Right lung (tissue), 5 donors: ENCODE data around the gene NTN1. TPM values are rescaled to one million over a fixed set of nuclear protein-coding genes. Genes with fewer than 3 reads are reported as not detected.

Experiments used
- DNase-seq, 2 donors: peaks; one replicate each; pipeline ENCODE4 v3.0.0-alpha.2; 2013
- polyA plus RNA-seq, 5 donors: library from polyadenylated mRNA; unstranded; fragments of 120-200 nt; gene quantifications; one replicate each; pipeline versions ENCODE4 v1.2.1 to v1.2.3, GENCODE V29; 2013; ENCODE audit warnings: inconsistent platforms in 1 of 5, low replicate concordance in 1 of 5; ENCODE audit not compliant: insufficient read length in 5 of 5, insufficient read depth in 1 of 5

Gene NTN1
- polyA plus RNA-seq, 5 donors: 6.3 to 16.8 (median 8.4) TPM

DNA sequence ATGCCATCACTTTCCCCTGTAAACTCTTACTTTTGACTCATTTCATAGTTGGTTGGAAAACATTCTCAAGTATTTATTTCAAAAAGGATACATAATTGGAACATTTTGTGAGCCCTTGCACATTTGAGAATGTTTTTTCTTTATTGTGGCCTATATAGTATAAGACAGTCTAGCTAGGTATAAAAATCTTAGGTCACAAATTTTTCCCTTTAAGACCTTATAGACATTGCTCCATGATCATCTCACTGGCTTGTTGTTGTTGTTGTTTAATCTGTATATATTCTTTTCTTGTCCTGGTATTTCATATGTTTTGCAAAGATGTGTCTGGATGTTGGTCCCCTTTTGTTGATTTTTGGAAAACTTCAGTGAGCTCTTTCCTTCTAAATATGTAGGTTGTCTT lies 194.2 kb downstream of the NTN1 start:
- DNase-seq: no peak

DNA sequence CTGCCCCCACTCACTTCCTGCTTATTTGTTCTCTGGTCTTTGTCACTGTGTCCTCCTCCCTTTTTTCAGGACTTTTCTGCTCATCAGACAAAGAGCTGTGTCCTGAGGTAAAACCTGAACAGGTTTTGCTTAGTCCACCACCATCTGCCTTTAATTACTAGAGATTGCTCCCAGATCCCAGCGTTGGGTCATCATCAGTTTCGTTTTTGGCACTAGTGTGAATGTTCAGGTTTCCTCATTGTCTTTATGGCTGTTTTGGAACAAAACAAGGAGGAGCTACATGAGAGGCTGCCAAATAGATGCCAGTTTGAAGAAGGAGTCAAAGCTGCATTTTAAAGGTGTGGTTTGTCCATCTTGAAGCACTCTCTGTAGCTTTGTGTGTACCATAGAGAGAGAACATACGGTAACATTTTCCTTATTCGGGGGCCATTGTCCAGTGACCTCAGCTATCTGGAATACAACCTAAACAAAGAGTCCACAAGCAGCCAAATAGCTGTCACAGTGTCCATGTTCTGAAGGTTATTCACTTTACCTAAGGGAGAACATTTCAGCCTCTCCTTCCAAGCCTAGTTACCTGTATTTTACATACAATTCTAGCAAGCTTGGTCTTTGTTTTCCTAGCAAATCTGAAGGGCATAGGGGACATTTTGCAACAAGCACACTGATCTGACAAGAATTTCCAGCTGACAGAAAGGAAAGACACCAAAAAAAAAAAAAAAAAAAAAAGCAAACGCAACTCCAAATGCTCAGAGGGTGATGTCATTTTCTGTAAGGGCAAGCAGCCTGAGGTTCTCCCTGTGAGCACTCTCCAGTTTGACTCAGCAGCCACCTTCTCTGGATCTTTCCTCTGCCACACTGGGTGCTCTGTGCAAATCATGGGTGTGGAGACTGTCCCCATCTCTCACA lies 196.1 kb downstream of the NTN1 start:
- DNase-seq: no peak

DNA sequence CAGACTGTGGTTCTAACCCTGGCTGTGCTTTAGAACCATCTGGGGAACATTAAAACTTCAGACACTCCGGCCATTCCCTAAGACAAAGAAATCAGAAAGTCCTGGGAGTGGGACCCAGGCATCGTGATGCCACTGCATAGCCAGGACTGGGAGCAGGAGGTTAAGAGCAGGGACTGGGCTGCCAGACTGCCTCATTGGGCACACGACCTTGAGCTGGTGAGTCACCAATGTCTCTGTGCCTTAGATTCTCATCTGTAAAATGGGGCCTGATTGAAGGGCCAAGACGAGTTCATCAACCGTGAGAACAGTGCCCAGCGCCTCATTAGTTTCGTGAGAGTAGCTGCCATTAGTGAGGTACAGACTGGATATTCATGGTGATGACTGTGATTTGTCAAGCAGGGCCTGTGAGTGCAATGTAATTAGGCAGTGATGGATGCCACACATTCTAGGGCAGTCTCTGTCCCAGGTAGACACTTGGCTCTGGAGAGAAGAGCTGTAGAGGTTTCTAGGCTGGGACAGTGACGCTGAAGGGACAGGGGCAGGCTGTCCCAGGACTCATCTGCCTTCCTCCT lies 196.8 kb downstream of the NTN1 start:
- DNase-seq: no peak

DNA sequence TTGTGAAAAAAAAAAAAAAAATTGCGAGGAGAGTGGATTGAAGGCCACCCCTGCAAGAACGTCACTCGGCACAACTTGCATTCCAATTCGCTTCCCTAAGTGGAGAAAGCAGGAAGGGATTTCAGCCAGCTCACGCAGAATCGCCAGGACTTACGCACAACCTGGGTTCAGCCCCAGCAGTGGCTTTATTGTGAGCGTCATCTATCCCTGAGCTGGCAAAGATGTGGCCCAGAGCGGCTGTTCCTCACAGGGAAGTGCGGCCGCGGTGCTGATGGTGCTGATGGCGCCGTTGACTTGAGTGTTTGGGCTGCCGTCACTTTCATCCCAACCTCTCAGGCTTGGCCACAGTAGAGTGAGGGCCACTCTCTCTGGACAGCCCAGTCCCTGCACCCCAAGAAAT lies 197.6 kb downstream of the NTN1 start:
- DNase-seq: no peak

DNA sequence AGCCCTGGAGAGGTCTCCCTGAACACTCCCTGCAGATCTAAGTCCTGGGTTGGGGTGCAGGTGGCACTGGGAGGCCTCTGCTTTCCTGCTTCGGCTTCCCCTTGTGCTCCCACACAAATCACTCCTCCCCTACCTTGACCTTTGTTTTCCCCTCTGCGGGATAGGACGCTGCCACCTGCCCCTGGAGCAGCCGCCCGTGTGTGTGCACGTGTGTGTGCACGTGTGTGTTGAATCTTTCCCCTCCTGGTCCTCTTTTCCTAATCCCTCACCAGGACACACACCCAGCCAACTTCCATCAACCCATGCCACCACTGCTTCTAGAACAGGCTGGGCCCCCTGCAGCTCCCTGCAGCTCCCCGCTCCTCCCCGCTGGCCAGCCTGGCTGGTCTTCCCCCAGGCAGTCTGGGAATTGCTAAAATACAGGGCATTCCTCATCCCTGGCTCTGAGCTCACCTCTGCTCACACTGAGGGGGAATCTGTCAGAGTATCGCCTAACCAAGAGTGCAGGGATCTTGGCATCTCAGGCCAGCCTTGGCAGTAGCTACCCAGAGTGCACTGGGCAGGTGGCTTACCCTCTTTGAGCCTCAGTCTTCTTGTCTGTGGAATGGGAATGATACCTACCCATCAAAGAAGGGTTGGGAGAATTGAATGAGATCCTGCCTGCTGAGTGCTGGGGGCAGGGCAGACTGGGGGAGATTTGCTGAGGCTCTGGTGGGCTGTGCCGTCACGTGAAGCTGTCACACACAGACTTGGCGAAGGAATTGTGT lies 198.5 kb downstream of the NTN1 start:
- DNase-seq: no peak

DNA sequence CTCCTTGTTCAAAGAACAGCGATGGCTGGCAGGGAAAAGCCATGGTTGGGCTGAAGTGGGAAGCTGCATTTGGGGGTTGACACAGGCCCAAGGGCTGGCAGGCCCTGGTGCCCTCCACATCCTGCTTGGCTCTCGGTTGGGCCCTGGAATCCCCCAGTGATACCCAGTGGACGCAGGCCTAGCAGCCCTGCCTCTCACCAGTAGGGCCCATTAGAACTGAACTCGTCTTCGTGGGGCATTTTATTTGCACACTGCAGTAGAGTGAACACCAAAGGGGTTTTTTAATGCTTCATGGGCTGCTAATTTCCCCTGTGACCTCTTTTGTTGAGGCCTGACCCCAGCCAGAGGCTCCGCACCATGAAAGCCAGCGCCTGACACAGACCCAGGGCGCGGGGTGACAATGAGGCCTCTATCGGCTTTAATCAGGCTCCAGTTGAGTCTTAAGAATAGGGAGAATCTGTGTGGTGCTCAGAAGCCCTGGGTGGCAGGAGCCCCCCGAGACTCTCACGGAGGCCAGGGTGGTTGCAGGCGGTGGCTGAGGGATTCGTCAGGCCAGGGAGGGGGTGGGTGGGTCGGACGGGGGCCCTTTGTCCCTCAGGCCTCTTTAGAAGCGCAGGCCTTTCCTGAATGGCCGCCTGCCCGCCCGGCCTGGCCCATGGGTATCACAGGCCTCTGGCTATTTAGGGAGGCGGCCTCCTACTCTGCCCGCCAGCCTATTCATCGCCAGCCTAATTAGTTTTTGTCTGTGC lies 199.3 kb downstream of the NTN1 start:
- no peak for DNase-seq

DNA sequence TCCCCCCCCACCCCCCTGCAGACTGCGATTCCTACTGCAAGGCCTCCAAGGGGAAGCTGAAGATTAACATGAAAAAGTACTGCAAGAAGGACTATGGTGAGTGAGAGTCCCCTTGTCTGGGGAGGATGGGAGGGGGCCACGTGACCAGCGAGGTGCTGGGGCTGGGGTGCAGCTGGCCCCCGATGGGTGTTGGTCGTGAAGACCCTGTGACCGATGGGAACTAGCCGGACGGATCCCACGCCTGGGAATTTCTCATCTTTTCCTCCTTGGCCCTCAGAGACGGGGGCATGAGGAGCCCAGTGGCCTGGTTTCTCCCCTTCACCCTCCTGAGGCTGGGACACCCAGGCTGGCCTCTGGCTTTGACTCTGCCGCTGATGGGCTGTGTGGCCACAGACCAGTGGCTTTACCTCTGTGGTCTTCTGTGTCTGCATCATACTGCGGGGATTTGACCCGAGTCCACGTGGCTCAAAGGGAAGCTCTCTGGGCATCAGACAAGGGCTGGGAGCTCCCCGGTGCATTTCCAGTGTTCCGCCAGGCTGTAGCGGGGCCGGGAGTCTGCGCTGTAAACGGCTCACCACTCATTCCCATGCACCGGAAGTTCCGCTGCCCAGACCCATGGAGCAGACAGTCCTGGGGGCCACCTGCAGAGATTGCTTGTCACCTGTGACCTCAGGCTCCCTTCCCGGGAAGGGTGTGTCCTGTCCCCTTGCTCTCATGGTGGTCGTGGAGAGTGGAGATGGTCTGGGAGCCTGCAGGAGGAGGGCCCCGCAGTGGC lies 200.0 kb downstream of the NTN1 start:
- no peak for DNase-seq

DNA sequence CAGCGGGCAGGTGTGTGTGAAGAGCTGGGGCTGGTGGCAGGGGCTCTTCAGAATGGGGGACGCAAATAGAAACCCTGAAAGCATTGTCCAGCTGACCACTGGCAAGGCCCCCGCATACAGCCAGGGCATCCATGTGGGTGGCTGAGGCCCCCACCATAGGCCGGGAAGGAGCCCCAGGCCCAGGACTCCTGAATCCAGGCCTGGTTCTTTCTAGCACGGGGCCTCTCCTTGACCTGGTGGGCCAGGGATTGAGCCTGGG lies 200.5 kb downstream of the NTN1 start:
- DNase-seq: no peak

DNA sequence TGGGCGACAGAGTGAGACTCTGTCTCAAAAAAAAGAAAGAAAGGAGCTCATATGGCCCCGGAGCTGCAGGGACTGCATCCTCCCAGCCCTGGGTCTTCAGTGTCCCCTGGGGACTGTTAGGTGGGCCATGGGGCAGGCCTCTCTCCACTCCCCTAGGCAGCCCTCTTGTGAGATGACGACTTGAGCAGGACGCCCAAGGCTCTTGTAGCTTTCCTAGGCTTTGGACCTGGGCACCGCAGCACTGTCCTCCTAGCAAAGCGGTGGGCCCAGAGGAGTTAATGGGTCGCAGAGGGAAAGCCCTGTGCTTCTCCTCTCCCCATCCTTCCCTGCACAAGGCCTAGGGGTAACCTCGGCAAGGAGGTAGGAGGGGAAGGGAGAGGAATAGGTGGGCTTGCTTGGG lies 202.2 kb downstream of the NTN1 start:
- DNase-seq: no peak

DNA sequence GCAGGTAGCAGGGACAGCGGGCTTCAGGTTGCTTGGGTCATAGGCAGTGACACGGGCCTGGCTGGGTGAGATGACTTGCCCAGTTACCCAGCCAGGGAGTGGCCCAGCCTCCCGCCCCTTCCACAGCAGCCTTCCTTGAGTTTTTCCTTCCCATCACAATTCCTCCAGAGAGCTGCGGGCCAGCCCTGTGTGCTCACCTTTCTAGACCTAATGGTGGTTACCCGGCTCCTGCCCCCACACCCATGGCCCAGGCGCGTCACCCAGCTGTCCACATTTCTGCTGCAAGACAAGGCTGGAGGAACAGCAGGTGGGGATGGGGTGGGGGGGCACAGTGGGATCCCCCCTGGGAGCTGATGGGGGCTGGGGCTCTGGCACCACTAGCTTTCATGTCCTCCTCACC lies 203.2 kb downstream of the NTN1 start:
- DNase-seq: no peak

DNA sequence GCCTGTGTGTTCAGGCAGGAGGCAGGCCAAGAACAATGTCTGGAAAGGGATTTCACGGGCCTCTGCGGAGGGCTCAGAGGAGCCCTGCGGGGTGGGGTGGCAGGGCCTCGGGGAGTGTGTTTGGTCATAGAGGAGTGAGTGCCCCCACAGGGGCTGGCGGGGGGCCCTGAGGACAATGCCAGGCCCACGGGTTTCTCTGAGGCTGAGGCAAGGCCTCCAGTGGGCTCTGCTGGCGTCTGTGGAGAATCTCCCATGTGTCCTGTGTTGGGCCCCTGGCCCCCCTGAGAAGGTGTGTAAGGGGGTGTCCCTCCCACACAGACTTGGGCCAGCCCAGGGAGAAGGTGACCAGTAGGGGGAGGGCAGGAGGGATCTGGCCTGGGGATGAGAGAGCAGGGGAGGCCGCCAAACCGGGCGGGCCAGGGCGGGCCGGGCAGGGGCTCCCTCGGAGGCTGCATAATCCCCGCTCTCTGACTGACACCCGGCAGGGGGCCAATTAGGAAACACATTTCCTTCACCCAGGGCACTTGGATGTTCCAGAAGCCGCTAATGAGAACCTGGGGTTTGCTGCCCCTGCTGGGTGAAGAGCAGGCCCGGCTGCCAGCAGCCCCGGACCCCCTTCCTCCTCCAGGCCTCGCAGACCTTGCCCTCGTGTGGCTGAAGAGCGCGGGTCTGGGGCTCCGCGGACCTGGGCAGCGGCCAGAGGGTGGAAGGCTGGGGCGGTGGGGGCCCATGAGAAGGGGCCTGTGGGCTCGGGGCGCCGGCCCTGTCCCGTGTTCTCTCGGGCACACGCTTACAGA lies 204.2 kb downstream of the NTN1 start:
- no peak for DNase-seq

DNA sequence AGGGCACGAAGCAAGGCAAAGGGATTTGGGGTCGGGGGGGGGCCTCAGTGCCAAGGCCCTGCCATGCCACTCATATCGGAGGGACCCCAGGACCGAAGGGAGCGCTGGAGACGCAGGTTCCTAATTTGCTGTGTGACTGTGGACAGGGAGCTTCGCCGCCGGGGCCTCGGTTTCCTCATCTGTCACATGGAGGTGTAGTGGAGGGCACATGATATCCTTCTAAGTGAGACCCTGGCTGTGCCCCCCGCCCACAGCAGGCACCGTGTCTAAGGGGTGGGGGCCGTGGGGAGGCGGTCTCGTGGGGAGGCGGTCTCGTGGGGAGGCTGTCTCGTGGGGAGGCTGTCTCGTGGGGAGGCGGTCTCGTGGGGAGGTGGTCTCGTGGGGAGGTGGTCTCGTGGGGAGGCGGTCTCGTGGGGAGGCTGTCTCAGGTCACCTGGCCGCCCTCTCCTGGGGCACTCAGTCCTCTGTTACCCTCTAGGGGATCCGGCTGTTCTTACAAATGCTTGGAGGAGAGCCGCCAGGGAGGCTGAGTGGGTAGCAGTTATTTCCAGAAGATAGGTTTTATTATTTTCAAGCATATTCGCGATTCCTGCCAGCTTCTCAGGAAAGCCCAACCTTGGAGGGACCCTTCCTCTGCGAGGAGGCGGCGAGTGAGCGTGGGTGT lies 205.0 kb downstream of the NTN1 start:
- DNase-seq: no peak

DNA sequence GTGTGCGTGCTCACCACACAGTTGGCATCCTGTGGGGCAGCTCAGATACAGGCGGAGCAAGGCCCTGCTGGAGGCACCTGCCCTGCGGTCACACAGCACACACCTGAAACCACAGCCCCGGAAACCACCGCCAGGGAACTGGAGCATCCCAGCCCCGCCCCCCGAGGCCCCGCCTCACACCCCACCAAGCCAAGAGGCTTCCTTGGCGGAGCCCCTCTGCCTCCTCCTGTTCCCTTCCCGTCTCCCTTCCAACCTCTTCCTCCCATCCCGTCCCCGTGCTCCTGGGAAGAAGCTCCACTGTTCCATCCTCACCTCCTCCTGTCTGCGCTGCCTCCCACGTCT lies 205.5 kb downstream of the NTN1 start:
- no peak for DNase-seq

DNA sequence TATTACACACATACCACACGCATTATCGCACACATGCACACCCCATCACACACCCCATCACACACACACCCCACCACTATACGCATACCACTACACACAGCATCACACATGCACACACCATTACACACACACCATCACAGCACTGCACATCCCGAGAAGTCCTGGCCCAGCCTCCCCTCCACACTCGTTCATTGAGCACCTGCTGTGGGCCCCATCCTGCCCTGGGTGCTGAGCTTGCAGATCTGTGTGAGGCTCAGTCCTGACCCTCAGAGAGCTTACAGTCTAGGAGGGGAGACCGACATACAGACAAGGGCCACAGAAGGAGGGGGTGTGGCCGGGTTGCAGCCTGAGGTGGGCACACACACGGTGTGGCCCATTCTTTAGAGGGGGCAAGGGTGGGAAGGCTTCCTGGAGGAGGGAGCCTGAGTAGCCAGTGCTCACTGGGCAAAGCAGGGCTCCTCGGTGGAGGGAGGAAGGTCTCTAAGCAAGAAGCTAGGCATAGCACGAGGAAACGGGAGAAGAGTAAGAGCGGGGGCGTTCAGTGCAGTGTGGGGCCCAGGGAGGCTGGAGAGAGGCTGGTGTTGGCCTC lies 206.6 kb downstream of the NTN1 start:
- DNase-seq: no peak

DNA sequence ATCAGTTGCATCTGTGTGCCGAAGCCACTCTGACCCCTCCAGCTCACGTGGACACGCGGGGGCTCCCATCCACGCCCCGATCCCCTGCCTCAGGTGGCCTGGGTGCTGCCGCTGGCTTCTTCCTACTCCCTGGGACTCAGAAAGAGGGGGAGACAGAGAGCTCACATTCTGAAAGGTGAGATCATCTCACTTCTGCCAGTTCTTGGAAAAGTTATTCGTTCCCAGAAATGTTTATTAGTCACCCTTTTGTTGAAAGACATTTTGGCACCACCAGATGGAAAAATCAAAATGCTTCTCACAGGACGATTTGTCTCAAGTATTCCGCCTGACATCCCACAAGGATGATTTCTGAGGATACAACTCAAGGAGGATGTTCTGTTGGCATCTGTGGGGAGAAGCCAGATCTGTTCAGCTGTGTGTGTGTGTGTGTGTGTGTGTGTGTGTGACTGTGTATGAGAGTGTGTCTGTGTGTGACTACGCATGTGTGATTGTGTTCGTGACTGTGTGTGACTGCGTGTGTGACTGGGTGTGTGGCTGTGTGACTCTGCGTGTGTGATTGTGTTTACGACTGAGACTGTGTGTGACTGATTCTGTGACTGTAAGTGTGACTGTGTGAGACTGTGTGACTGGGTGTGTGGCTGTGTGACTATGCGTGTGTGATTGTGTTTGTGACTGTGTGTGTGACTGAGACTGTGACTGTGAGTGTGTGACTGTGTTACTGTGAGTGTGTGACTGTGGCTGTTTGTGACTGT lies 207.3 kb downstream of the NTN1 start:
- no peak for DNase-seq

DNA sequence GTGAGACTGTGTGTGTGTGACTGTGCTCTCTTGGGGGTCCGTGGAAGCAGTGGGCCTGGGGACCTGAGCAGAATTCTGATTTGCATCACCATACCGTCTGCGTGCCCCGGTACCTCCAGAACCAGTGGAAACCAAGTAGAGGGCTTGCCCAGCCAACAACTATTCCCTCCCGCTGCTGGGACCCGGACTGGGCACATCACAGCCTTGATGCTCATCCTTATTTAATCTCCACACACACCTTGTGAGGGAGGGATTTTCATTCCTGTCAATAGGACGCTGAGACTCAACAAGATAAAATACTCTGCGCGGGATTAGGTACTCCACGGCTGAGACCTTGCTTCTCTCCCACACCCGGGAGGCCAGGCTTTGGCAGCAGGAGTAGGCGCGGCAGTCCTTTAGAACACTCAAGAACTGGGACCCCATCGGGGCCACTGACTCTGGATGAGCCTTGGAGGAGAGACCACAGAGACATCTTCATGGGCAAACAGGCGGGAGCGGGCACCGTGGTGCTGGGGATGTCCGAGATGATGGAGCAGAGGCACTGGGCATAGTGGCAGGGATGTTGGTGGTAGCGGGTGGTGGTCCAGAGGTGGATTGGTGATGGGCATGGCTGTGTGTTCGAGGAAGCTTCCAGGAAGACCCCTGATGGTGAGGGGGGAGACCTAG lies 208.0 kb downstream of the NTN1 start:
- no peak for DNase-seq

DNA sequence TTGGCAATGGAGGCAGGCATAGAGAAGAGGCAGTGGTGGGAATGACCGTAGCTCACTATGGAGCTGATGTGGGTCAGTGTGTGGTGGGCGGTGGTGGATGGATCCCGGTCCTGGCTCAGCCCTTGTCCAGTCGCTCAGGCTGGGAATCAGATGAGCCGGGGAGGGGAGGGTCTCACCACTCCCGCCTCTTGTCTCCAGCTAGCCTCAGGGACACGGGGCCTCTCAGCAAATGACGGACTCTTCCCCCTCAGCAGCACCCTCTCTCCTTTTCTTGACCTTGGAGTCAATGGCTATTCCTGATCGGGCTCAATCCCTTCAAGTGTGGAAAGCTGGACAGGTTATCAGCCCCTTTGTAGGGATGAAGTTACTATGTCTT lies 208.5 kb downstream of the NTN1 start:
- no peak for DNase-seq

DNA sequence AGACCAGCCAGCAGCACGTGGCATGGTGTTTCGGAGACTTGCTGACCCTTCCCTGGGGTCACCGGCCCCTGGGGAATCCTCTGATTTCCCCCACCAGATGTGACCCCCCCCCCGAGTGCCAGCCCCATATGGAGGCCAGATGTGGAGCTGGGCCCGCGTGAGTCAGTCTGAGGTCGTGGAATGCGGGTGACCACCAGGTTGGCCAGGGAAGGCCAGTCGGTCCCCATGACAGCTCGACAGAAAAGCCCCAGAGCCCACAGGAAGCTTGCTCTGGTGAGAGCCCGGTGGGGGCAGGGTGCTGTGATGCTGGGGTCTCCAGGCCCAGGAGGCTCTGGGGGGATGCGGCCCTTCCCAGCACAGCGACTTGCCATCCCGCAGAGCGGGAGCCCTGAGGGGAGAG lies 209.0 kb downstream of the NTN1 start:
- no peak for DNase-seq

DNA sequence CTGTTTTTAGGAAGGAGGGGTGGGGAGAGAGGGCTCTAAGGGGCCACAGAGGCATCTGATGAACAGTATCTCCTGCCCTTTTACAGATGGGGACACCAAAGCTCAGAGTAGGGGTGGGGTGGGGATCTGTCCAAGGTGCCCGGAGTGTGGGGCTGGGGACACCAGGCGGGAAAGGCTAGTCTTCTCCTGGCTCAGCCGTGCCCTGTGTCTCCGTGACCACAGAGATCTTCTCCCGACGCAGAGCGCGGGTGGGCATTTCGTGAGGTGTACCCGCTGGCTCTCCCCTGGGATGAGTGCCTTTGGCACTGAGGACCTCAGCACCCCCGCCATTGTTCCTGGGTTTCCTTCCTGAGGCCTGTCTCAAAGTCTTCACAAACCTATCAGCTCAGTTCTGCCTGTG lies 209.6 kb downstream of the NTN1 start:
- no peak for DNase-seq
